ENCODE results near the gene BCKDK. TPM values are rescaled to one million over a fixed set of nuclear protein-coding genes. Genes with fewer than 3 reads are reported as not detected.

BCKDK gene
- total RNA-seq, 1 donor from 2014 or later = 85.8 TPM

- DNase-seq (ENCODE audit: low spot score in 2 of 2) = no peak
- H3K9me3 ChIP-seq = no peaks in the 10 kb centered on the region
- no peak for TF ChIP-seq CTCF (IDR thresholded peaks at IDR 0.05)
- H3K4me1 ChIP-seq = no peaks in the 10 kb centered on the region
- intact Hi-C loops (cut with DNase I) = no loop called here
- H3K27me3 ChIP-seq = no peaks in the 10 kb centered on the region
- H3K4me3 ChIP-seq = no peak overlapping the region
- no peak overlapping the region for H3K27ac ChIP-seq
- peaks cover 42 to 58% of the 10 kb centered on the region in 2 donors for H3K36me3 ChIP-seq
These were observed 20.2 kb upstream of the BCKDK start for GRCh38 chr16:31087971-31088370.

- peaks cover 38 to 52% of the 10 kb centered on the region in 2 donors for H3K36me3 ChIP-seq
These were observed 19.6 kb upstream of the BCKDK start, which contains the start of gene PRSS53 for GRCh38 chr16:31088459-31089183. Gene PRSS53, minus strand, starts transcription at chr16:31088943. Its CDS starts 134 bp downstream, at chr16:31088809.

GRCh38 chr16:31089199-31089598 lies 19.0 kb upstream of the BCKDK start:
- no peak for DNase-seq (ENCODE audit: low spot score in 2 of 2)
- no peak for TF ChIP-seq CTCF (IDR thresholded peaks at IDR 0.05)
- Histone ChIP-seq H3K4me1 (no peaks in the 10 kb centered on the region), H3K27ac (no peak overlapping the region), H3K9me3 (no peaks in the 10 kb centered on the region), H3K36me3 (peaks cover 33 to 46% of the 10 kb centered on the region in 2 donors), H3K27me3 (no peaks in the 10 kb centered on the region), H3K4me3 (no peak overlapping the region)
- intact Hi-C loops (cut with DNase I) = no loop called here

More at GRCh38 chr16:31088459-31089183, 19.6 kb upstream of the BCKDK start, which contains the start of gene PRSS53:
- H3K4me3 ChIP-seq = no peak within 1 kb of the TSS
- no peak for DNase-seq (ENCODE audit: low spot score in 2 of 2)
- H3K4me1 ChIP-seq = no peaks in the 10 kb centered on the region
- intact Hi-C loops (cut with DNase I) = no loop called here
- no peaks in the 10 kb centered on the region for H3K27me3 ChIP-seq
- no peak for TF ChIP-seq CTCF (IDR thresholded peaks at IDR 0.05)
- no peak within 1 kb of the TSS for H3K27ac ChIP-seq
- no peaks in the 10 kb centered on the region for H3K9me3 ChIP-seq

GRCh38 chr16:31090540-31090939 lies 17.6 kb upstream of the BCKDK start:
- Histone ChIP-seq H3K4me3 (no peak overlapping the region), H3K36me3 (peaks cover 26 to 34% of the 10 kb centered on the region in 2 donors), H3K27me3 (no peaks in the 10 kb centered on the region), H3K9me3 (no peaks in the 10 kb centered on the region), H3K4me1 (peaks cover 0 to 3% of the 10 kb centered on the region in 2 donors), H3K27ac (no peak overlapping the region)
- intact Hi-C loops (cut with DNase I) = loop anchor here (5.0 to 10.0 kb wide), 3 partner anchors 92 to 354 kb away; partner anchors contain the start of genes FUS and ZNF843
- DNase-seq (ENCODE audit: low spot score in 2 of 2) = no peak
- no peak for TF ChIP-seq CTCF (IDR thresholded peaks at IDR 0.05)

- Histone ChIP-seq H3K27me3 (no peaks in the 10 kb centered on the region), H3K27ac (no peak overlapping the region), H3K36me3 (peaks cover 13 to 19% of the 10 kb centered on the region in 2 donors), H3K4me1 (peaks cover 0 to 3% of the 10 kb centered on the region in 2 donors), H3K9me3 (no peaks in the 10 kb centered on the region), H3K4me3 (no peak overlapping the region)
- intact Hi-C loops (cut with DNase I) = loop anchor here (5.0 to 10.0 kb wide), 3 partner anchors 90 to 352 kb away; partner anchors contain the start of genes FUS and ZNF843
- TF ChIP-seq CTCF (IDR thresholded peaks at IDR 0.05) = no peak
- DNase-seq (ENCODE audit: low spot score in 2 of 2) = no peak
These were observed 15.9 kb upstream of the BCKDK start for GRCh38 chr16:31092330-31092729.
